Skeletal muscle tissue (tissue), 4 donors: ENCODE results near the gene RPL13. TPM values are rescaled to one million over a fixed set of nuclear protein-coding genes. Genes with fewer than 3 reads are reported as not detected.

Experiments used
- H3K27ac ChIP-seq: one replicate; pipeline ENCODE4 v1.7.0; 2013; ENCODE audit warnings: mild to moderate bottlenecking, low read depth, low read length, inconsistent platforms
- H3K27me3 ChIP-seq, 3 donors: one replicate each; pipeline ENCODE4 v1.7.0; 2013; ENCODE audit warnings: low read length in 3 of 3; ENCODE audit not compliant: control insufficient read depth in 3 of 3, insufficient read depth in 3 of 3
- H3K36me3 ChIP-seq, 3 donors: one replicate each; pipeline ENCODE4 v1.7.0; 2013; ENCODE audit warnings: low read length in 3 of 3; ENCODE audit not compliant: control insufficient read depth in 3 of 3, insufficient read depth in 3 of 3
- H3K4me1 ChIP-seq, 3 donors: one replicate each; pipeline ENCODE4 v1.7.0; 2013; ENCODE audit warnings: low read length in 3 of 3, mild to moderate bottlenecking in 3 of 3; ENCODE audit not compliant: control insufficient read depth in 3 of 3, insufficient read depth in 3 of 3
- H3K4me3 ChIP-seq, 3 donors: one replicate each; pipeline ENCODE4 v1.7.0; 2013; ENCODE audit warnings: low read length in 3 of 3
- H3K9ac ChIP-seq, 3 donors: one replicate each; pipeline ENCODE4 v1.7.0; 2013; ENCODE audit warnings: low read length in 3 of 3, mild to moderate bottlenecking in 3 of 3, moderate library complexity in 2 of 3, low read depth in 1 of 3
- H3K9me3 ChIP-seq, 3 donors: one replicate each; pipeline ENCODE4 v1.7.0; 2013; ENCODE audit warnings: low read length in 3 of 3; ENCODE audit not compliant: control insufficient read depth in 3 of 3
- total RNA-seq: library from RNA; depleted of rRNA; stranded (reverse); fragments of >200 nt; gene quantifications from one replicate; pipeline ENCODE4 v1.2.3, GENCODE V29; 2014
- donor health status: Osteomylitis.

The RPL13 gene
- total RNA-seq, 1 donor from 2014 or later: 2,337 TPM

DNA sequence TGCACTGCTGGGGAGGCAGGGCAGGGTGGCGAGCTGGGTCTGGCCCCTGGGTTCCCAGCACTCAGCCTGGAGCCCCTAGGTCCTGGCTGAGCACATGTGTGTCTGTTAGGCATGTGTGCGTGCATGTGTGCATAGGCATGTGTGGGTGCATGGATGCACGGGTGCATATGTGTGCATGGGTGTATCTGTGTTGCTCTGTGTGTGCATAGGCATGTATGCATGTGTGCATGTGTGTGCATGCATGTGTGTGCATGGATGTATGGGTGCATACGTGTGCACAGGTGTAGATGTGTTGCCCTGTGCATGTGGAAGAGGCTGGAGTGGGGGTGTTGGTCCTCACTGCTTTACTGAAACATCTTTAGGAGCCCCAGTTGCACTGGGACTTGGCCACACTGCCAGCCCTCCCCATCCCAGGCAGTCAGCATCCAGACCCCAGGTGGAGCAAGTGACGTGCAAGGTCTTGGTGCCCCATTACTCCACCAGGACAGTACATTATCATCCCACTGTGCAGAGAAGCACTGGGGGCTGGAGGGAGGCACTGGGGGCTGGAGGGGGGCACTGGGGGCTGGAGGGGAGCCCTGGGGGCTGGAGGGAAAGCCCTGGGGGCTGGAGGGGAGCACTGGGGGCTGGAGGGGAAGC lies 42.6 kb downstream of the RPL13 start:
- peaks cover 21 to 36% (median 28%) of the 10 kb centered on the region in 3 donors for H3K27me3 ChIP-seq
- no peak overlapping the region for H3K27ac ChIP-seq
- no peak overlapping the region for H3K9ac ChIP-seq
- H3K4me3 ChIP-seq: no peak overlapping the region
- peaks cover 0 to 7% (median 3%) of the 10 kb centered on the region in 3 donors for H3K4me1 ChIP-seq
- H3K9me3 ChIP-seq: no peaks in the 10 kb centered on the region
- H3K36me3 ChIP-seq: no peaks in the 10 kb centered on the region

DNA sequence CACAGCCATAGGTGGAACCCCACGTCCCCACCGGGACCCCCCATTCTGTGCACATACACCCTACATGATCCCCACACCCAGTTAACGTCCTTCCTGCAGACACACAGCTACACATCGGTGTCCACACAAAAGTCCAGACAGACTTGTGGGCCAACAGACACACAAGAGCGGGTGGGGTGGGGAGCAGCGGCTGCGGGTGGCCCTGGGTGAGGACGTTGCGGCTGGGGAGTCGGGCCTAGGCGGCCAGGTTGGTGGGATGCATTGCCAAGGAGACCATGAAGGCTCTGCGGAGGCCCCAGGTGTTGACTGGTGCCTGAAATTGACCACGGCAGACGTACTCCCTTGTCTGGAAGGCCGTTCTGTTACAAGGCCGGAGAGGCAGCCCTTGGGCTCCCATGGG lies 44.3 kb downstream of the RPL13 start:
- peaks cover 17 to 35% (median 33%) of the 10 kb centered on the region in 3 donors for H3K27me3 ChIP-seq
- no peak overlapping the region for H3K9ac ChIP-seq
- no peak overlapping the region for H3K4me3 ChIP-seq
- H3K27ac ChIP-seq: no peak overlapping the region
- no peaks in the 10 kb centered on the region for H3K36me3 ChIP-seq
- H3K4me1 ChIP-seq: peaks cover 0 to 7% (median 3%) of the 10 kb centered on the region in 3 donors
- no peaks in the 10 kb centered on the region for H3K9me3 ChIP-seq

DNA sequence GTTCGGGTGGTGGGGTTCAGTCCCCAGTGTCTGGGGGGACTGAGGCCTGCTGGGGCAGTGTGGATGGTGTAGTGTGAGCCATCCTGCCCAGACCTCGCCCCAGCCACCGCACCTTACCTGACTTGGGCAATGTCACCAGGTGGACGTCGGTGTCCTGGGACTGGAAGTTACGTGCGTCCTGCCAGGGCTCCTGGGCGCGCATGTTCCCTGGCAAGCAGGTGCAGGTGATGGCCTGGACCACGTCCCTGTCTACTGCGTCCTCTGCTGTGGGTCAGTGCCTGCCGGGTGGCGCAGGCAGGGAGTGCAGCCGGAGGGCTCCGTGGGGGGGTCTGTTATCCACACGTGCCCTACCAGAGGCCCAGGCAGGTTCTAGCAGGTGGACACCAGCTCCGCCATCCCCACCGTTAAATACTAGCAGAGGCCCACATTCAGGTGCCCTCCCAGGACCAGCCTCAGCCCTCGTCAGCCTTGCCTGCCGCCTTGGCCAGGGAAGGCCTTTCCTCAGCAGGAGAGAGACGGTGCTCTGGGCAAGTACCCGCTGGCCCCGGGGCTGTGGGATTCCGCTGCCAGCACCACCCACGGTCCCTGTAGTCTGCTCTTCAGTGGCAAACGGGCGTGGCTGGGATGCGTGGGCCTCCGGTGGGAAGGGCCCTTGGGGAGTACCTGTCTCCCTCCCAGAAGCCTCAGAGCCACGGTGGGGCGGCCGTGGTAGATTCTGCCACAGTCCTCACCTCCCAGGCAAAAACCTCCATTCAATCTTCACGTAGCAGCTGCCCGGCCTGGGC lies 44.9 kb downstream of the RPL13 start:
- H3K4me3 ChIP-seq: no peak overlapping the region
- H3K27me3 ChIP-seq: peaks cover 14 to 34% (median 33%) of the 10 kb centered on the region in 3 donors
- H3K36me3 ChIP-seq: no peaks in the 10 kb centered on the region
- no peaks in the 10 kb centered on the region for H3K9me3 ChIP-seq
- H3K9ac ChIP-seq: no peak overlapping the region
- H3K27ac ChIP-seq: no peak overlapping the region
- H3K4me1 ChIP-seq: peaks cover 0 to 7% (median 3%) of the 10 kb centered on the region in 3 donors

DNA sequence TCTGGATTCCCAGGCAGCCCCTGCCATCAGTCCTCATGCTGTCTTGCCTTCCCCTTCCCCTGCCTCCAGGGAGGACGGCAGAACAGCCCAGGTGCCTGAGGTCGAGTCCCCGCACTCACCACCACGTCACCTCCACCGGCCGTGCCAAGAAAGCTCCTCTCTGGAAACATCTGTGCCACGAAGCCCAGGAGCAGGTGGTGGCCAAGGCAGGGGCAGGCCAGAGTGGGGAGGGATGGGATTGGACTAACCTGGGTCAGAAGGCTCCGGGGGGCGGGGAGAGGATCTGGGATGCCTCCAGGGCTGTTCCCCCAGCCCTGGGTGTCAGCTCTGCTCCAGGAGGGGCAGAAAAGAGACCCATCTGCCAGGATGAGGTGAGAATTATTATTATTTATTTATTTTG lies 45.5 kb downstream of the RPL13 start:
- no peak overlapping the region for H3K9ac ChIP-seq
- peaks cover 12 to 37% (median 33%) of the 10 kb centered on the region in 3 donors for H3K27me3 ChIP-seq
- H3K27ac ChIP-seq: no peak overlapping the region
- H3K9me3 ChIP-seq: no peaks in the 10 kb centered on the region
- H3K36me3 ChIP-seq: no peaks in the 10 kb centered on the region
- H3K4me1 ChIP-seq: peaks cover 0 to 7% (median 3%) of the 10 kb centered on the region in 3 donors
- H3K4me3 ChIP-seq: no peak overlapping the region

DNA sequence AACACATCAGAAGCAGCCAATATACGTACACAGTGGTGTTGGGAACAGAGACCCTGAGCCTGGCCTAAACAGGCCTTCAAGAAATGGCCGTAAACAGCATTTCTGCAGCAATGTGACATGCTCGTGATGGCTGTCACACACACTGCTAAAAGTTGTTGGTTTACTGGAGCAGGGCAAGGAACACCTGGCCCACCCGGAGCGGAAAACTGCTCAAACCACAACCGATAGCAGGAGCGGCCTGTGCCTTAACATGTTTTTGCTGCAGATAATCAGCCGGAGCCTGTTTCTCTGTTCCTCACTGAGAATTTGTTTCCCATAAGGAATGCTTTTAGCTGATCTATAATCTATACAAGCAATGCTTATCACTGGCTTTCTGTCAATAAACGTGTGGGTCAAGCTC lies 47.0 kb downstream of the RPL13 start:
- H3K4me3 ChIP-seq: no peak overlapping the region
- H3K9me3 ChIP-seq: no peaks in the 10 kb centered on the region
- peaks cover 0 to 7% (median 0%) of the 10 kb centered on the region in 3 donors for H3K4me1 ChIP-seq
- peaks cover 15 to 34% (median 32%) of the 10 kb centered on the region in 3 donors for H3K27me3 ChIP-seq
- H3K27ac ChIP-seq: no peak overlapping the region
- no peaks in the 10 kb centered on the region for H3K36me3 ChIP-seq
- no peak overlapping the region for H3K9ac ChIP-seq

DNA sequence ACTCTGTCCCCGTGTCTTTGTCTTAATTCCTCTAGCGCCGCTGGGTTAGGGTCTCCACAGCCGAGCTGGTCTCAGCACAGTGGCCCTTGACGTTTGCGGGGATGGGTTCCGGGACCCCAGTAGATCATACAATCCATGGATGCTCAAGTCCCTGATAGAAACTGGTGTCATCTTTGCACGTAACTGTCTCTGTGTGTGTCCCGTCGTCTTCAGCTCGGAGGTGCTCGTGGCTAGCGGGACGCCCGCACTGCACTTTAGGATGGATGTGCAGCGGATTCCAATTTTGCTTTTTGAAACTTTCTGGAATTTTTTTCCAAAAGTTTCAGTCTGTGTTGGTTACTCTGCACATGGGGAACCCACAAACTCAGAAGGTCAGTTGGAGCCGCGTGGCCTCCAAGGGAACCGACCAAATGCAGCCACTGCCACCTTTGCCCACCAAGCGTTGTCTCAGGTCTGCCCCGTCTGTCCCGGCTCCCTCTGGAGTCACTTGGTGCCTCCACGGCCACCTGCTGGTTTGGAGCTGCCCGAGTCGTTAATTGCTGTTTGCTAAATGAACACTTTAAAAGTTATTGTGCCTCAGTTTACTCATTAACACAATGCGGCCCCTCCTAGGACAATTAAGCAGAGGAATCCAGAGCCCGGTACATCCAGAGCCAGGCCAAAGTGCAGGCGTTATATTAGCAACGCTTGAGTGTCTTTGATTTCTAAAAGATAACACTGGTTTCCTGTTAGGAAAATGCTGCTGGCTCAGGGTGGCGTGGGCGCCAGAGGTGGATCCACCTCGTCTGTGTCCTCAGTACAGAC lies 47.7 kb downstream of the RPL13 start:
- no peaks in the 10 kb centered on the region for H3K9me3 ChIP-seq
- H3K27ac ChIP-seq: no peak overlapping the region
- peaks cover 15 to 34% (median 32%) of the 10 kb centered on the region in 3 donors for H3K27me3 ChIP-seq
- H3K9ac ChIP-seq: no peak overlapping the region
- H3K4me1 ChIP-seq: peaks cover 0 to under 1% (median 0%) of the 10 kb centered on the region in 3 donors
- H3K36me3 ChIP-seq: no peaks in the 10 kb centered on the region
- no peak overlapping the region for H3K4me3 ChIP-seq

DNA sequence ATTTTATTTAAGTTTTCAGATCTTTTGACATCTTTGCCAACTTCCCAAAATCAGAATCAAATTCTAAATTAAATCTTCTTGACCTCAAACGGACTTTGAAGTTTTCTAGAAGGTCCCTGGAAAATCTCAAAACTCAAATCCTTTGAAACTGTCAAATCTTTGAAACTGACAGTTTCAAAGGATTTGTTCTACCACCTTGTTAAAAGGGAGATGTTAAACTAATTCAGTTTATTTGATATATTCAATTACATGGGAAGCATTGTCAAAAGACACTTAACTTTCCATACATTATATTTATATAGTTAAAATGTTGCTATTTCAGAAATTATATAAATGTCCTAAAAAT lies 49.6 kb downstream of the RPL13 start:
- no peak overlapping the region for H3K9ac ChIP-seq
- no peaks in the 10 kb centered on the region for H3K4me1 ChIP-seq
- no peak overlapping the region for H3K27ac ChIP-seq
- H3K36me3 ChIP-seq: no peaks in the 10 kb centered on the region
- no peaks in the 10 kb centered on the region for H3K9me3 ChIP-seq
- peaks cover 22 to 41% (median 38%) of the 10 kb centered on the region in 3 donors for H3K27me3 ChIP-seq
- no peak overlapping the region for H3K4me3 ChIP-seq

DNA sequence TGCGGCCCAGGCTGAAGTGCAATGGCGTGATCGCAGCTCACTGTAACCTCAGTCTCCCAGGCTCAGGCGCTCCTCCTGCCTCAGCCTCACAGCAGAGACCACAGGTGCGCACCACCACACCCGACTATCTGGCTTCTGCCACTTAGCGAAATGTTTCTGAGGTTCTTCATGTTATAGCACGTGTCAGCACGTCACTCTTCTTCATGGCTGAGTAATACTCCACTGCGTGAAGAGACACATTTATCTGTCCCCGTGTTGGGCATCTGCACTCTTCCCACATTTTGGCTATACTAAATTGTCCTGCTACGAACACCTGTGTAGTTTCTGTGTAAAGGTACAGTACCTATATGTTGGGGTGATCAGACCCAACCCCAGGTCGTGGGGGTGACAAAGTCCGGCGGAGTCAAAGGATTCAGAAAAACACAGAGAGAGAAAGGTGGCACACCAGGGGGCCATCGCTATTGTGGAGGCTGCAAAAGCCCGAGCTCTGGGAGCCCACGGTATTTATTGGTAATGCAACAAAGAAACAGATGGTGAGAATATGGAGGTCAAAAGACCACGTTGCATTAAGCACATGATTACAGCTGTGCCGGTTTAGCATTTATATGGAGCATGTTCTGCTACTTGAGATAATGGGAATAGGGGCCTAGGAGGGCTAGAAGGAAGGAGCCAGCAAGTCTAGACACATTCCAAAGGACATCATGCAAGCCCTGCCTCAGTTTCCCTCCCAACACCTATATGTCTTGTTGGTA lies 52.1 kb downstream of the RPL13 start:
- Histone ChIP-seq H3K36me3 (no peaks in the 10 kb centered on the region), H3K4me1 (peaks cover 0 to 6% (median 0%) of the 10 kb centered on the region in 3 donors), H3K9me3 (no peaks in the 10 kb centered on the region), H3K27me3 (peaks cover 21 to 45% (median 37%) of the 10 kb centered on the region in 3 donors), H3K27ac (no peak overlapping the region), H3K9ac (no peak overlapping the region), H3K4me3 (no peak overlapping the region)

DNA sequence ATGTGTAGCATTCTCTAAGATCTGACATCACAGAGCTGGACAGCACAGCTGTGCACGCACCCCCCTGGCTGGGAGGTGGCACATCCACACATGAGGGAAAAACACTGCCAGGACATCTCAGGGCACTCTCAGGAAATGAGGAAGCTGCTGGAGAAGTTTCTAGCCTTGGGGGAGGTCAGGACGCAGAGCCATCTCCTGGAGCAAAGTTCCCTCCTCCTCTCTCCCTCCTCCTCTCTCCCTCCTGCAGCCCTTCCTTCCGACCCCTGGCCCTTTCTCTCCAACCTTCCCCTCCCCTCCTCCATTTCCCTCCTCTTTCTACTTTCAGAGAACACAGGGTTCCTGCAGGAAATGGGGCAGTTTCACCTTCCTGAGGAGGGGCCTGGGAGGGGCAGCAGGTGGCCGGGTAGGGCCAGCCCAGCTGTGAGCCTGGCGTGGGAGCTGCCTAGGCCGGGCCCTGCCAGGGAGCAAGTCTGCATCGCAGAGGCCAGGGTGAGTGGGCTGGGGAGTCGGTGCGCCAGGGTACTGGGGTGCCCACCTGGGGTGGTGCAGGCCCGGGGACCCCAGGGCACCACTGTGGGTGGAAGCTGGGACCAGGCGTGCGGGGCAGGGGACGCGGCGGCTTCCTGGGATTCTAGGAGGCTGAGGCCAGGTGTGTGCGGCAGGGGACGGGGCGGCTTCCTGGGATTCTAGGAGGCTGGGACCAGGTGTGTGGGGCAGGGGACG lies 52.9 kb downstream of the RPL13 start, which contains the start of gene DPEP1:
Gene DPEP1, plus strand, starts transcription at position 412 of the 723 bp plus-strand sequence. CDS start 16,769 bp downstream, outside the sequence.
- Histone ChIP-seq H3K9me3 (no peaks in the 10 kb centered on the region), H3K4me3 (no peak within 1 kb of the TSS), H3K27ac (no peak within 1 kb of the TSS), H3K27me3 (peaks cover 21 to 45% (median 35%) of the 10 kb centered on the region in 3 donors), H3K36me3 (no peaks in the 10 kb centered on the region), H3K9ac (no peak within 1 kb of the TSS), H3K4me1 (peaks cover 0 to 6% (median 0%) of the 10 kb centered on the region in 3 donors)
